NOMO-1 treated with dmso at 0.1 percent for 144 hours (cell line): ENCODE data around the gene PIM1.

Source experiments
- DNase-seq: peaks from one replicate; lab custom pipeline; 2025; ENCODE audit not compliant: unreplicated experiment; lab: John Stamatoyannopoulos, UW

PIM1 gene

DNA sequence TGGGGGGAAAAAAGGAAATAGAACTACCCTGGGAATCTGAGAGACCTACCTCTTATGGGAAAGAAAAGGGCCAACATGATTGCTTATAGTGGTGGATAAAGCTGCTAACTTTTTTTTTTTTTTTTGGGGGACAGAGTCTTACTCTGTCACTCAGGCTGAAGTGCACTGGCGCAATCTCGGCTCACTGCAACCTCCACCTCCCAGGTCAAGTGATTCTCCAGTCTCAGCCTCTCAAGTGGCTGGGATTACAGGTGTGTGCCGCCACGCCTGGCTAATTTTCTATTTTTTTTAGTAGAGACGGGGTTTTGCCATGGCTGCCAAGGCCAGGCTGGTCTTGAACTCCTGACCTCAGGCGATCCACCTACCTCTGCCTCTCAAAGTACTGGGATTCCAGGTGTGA, 48.1 kb downstream of the PIM1 start:
- no peak for DNase-seq

- DNase-seq, result peak; percentile 52
These were observed 48.6 kb downstream of the PIM1 start for GRCh38 chr6:37218511-37218910.

- no peak for DNase-seq
These were observed 51.7 kb downstream of the PIM1 start for GRCh38 chr6:37221585-37222124.

GRCh38 chr6:37222125-37222967, 52.4 kb downstream of the PIM1 start:
- DNase-seq, result peak; percentile 75

DNA sequence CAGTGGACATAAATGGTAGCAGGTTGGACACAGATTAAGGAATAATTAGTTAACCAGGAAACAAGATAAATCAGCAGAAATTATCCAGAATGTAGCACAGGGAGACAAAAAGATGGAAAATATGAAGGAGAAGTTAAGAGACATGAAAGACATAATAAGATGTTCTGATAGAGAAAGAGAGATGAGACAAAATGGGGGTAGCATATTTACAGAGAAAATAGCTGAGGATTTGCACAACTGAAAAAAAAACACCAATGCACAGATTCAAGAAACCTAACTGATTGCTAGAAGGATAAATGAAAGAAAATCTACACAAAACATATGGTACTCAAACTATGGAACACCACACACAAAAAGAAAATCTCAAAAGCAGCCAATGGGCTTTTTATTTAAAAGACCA, 53.0 kb downstream of the PIM1 start:
- no peak for DNase-seq
